Uterus (tissue), 4 donors: ENCODE data around the gene OTOP2. TPM values are rescaled to one million over a fixed set of nuclear protein-coding genes. Genes with fewer than 3 reads are reported as not detected.

ENCODE experiments used
- DNase-seq, 2 donors: peaks; one replicate each; pipeline ENCODE4 v3.0.0-alpha.2; 2019 to 2020
- H3K27ac ChIP-seq, 2 donors: fragments of 200-600 bp; sonication (generic); 1 replicate in 1 of 2; 2 replicates in 1 of 2; pipeline ENCODE4 v1.5.1; 2016 to 2018
- H3K27me3 ChIP-seq, 2 donors: fragments of 200-600 bp; sonication (generic); one replicate each; pipeline ENCODE4 v1.5.1; 2018 to 2019; ENCODE audit warnings: control low read depth in 1 of 2
- H3K36me3 ChIP-seq, 2 donors: fragments of 200-600 bp; sonication (generic); one replicate each; pipeline ENCODE4 v1.5.1; 2019; ENCODE audit warnings: control low read depth in 1 of 2
- H3K4me1 ChIP-seq, 2 donors: fragments of 200-600 bp; sonication (generic); one replicate each; pipeline ENCODE4 v1.5.1; 2018 to 2019; ENCODE audit warnings: control low read depth in 1 of 2
- H3K4me3 ChIP-seq, 2 donors: fragments of 200-600 bp; sonication (generic); 1 replicate in 1 of 2; 2 replicates in 1 of 2; pipeline ENCODE4 v1.5.1; 2018 to 2019; ENCODE audit warnings: mild to moderate bottlenecking in 1 of 2
- H3K9me3 ChIP-seq, 2 donors: fragments of 200-600 bp; sonication (generic); one replicate each; pipeline ENCODE4 v1.5.1; 2019; ENCODE audit warnings: control low read depth in 1 of 2
- POLR2A ChIP-seq, 2 donors: fragments of 450-650 bp; IDR thresholded peaks; one replicate each; pipeline ENCODE4 v1.6.1; 2016; ENCODE audit warnings: antibody characterized with exemption in 2 of 2, mild to moderate bottlenecking in 1 of 2, moderate library complexity in 1 of 2
- intact Hi-C: fragments of 100-400 bp; cut with DNase I; formaldehyde crosslinking; loops from one replicate; pipeline ENCODE4 v1.15.1; 2023; ENCODE audit warnings: low total_unique reads
- total RNA-seq, 4 donors: library from RNA; depleted of rRNA in 3 of 4; stranded (reverse); fragments of >200 nt in 3 of 4; gene quantifications; one replicate each; pipeline versions ENCODE4 v1.1.0 to v1.2.4, GENCODE V29; 2014 to 2023
- TF ChIP-seq, protein P1 (sequence below), 4 experiments: fragments of 200-600 bp in 2 of 4; fragments of 450-650 bp in 2 of 4; sonication (generic) in 2 of 4; IDR thresholded peaks; one replicate each; pipeline ENCODE4 v1.5.1; 2016 to 2019; ENCODE audit warnings: antibody characterized with exemption in 4 of 4, mild to moderate bottlenecking in 2 of 4, moderate library complexity in 1 of 4
- donor health status: DM: yes; HTN: yes; CAD: no.

The OTOP2 gene
- total RNA-seq, 4 donors from 2014 or later, result 0.46 TPM; not detected in 3

DNA sequence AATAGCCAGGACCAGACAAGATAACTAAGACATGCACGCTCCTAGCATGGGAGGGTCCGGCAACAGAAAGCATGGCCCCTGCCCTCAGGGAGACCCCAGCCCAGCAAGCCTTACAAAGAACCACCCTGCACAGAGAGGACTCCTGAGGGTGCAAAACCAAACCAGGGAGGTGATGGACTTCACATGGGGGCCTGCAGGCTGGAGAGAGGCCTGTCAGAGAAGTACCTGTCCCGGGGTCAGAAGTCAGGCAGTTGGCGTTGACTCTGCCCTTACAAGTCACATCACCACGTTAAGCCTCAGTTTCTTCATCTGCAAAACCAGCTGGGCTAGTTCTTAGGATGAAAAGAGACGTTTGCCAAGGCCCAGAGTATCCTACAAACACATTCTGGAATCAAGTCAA, 4.7 kb downstream of the OTOP2 start:
- Histone ChIP-seq H3K4me1 (peaks cover 0 to 4% of the 10 kb centered on the region in 2 donors), H3K4me3 (no peak overlapping the region), H3K9me3 (no peaks in the 10 kb centered on the region), H3K27ac (no peak overlapping the region), H3K36me3 (no peaks in the 10 kb centered on the region), H3K27me3 (peaks cover 0 to 2% of the 10 kb centered on the region in 2 donors)
- DNase-seq, result no peak
- intact Hi-C loops, result no loop called here
- no peak for TF ChIP-seq POLR2A (IDR thresholded peaks at IDR 0.05)
- TF ChIP-seq, protein P1, sequence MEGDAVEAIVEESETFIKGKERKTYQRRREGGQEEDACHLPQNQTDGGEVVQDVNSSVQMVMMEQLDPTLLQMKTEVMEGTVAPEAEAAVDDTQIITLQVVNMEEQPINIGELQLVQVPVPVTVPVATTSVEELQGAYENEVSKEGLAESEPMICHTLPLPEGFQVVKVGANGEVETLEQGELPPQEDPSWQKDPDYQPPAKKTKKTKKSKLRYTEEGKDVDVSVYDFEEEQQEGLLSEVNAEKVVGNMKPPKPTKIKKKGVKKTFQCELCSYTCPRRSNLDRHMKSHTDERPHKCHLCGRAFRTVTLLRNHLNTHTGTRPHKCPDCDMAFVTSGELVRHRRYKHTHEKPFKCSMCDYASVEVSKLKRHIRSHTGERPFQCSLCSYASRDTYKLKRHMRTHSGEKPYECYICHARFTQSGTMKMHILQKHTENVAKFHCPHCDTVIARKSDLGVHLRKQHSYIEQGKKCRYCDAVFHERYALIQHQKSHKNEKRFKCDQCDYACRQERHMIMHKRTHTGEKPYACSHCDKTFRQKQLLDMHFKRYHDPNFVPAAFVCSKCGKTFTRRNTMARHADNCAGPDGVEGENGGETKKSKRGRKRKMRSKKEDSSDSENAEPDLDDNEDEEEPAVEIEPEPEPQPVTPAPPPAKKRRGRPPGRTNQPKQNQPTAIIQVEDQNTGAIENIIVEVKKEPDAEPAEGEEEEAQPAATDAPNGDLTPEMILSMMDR (IDR thresholded peaks at IDR 0.05), result no peak

DNA sequence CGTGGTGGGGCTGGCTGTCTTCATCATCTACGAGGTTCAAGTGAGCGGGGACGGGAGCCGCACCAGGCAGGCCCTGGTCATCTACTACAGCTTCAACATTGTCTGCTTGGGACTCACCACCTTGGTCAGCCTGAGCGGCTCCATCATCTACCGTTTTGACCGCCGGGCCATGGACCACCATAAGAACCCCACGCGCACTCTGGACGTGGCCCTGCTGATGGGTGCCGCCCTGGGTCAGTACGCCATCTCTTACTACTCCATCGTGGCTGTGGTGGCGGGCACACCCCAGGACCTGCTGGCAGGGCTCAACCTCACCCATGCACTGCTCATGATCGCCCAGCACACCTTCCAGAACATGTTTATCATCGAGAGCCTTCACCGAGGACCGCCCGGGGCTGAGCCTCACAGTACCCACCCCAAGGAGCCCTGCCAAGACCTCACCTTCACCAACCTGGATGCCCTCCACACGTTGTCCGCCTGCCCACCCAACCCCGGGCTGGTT, 6.5 kb downstream of the OTOP2 start:
- H3K9me3 ChIP-seq, result no peaks in the 10 kb centered on the region
- H3K27ac ChIP-seq, result no peak overlapping the region
- no peak for DNase-seq
- intact Hi-C loops, result no loop called here
- no peak overlapping the region for H3K4me3 ChIP-seq
- no peaks in the 10 kb centered on the region for H3K36me3 ChIP-seq
- no peak for TF ChIP-seq POLR2A (IDR thresholded peaks at IDR 0.05)
- TF ChIP-seq, protein P1 (IDR thresholded peaks at IDR 0.05), result no peak
- peaks cover 0 to 13% of the 10 kb centered on the region in 2 donors for H3K27me3 ChIP-seq
- H3K4me1 ChIP-seq, result no peaks in the 10 kb centered on the region

DNA sequence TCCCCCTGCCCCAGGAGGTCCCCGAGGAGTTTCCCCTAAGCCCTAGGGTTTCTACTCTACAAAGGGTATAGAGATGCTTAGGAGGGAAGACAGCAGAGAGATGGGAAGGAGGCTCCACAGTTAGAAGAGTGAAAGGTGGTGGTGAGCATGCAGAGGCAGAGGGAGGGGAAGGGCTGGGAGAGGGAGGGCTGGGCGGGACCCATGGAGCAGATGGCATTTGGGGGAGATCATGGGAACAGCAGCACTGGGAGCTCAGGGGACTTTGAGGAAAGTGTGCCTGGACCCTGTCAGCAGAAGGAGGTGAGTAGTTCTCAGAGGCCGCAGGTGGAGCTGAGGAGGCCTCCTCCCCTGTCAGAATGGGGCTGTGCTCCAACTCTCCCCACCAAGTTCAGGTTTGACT, 11.0 kb downstream of the OTOP2 start:
- Histone ChIP-seq H3K27ac (no peak overlapping the region), H3K4me1 (no peaks in the 10 kb centered on the region), H3K4me3 (no peak overlapping the region), H3K9me3 (no peaks in the 10 kb centered on the region), H3K27me3 (peaks cover 0 to 29% of the 10 kb centered on the region in 2 donors), H3K36me3 (no peaks in the 10 kb centered on the region)
- TF ChIP-seq, protein P1 (IDR thresholded peaks at IDR 0.05), result no peak
- no peak for TF ChIP-seq POLR2A (IDR thresholded peaks at IDR 0.05)
- DNase-seq, result no peak
- intact Hi-C loops, result no loop called here

DNA sequence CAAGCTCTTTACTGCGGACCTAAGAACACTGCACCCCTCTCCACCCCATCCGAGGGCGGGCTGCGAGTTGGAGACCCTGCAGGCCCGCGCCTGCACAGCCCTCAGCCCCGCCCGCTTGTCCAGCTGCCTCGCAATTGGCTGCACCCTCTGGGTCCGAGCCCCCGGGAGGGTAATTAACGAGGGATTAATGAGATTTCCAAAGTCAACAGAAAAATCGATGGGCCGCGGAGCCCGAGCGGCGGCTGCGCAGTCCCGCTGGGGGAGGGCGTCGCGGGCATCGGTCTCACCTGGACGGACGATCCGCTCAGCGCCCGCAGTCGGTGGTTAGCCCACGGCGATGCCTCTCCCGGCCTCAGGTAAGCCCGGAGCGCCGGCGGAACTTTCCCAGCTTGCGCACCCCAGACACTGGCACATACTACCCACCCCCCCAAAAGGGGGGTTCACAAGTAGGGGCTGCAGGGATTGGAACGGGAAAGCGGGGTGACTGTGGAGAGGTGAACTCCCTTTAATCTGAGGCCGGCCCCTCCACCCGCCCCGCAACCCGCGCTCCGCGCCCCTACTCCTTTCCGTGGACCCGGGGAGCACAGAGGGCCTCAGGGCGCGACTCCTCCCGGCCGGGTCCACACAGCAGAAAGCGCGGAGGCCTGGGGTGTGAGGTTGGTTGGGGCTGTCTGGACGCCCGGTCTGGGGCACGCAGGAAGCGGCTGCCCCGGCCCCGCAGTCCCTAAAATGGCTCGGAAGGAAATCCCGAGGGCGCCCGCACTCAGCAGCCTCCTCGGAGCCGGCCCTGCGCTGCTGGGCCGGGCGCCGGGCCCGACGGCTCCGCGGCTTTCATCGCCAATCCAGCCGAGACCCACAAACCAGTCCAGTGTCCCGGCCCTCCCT, 11.8 kb downstream of the OTOP2 start, which contains the start of gene OTOP3:
TSS of gene OTOP3 (plus strand) at position 314 of the 885 bp plus-strand sequence. CDS start at position 338, 24 bp downstream.
- Histone ChIP-seq H3K27ac (no peak within 1 kb of the TSS), H3K9me3 (no peaks in the 10 kb centered on the region), H3K27me3 (peaks cover 0 to 29% of the 10 kb centered on the region in 2 donors), H3K4me1 (no peaks in the 10 kb centered on the region), H3K4me3 (no peak within 1 kb of the TSS), H3K36me3 (no peaks in the 10 kb centered on the region)
- no peak for TF ChIP-seq POLR2A (IDR thresholded peaks at IDR 0.05)
- TF ChIP-seq, protein P1 (IDR thresholded peaks at IDR 0.05), result no peak
- intact Hi-C loops, result no loop called here
- no peak for DNase-seq

DNA sequence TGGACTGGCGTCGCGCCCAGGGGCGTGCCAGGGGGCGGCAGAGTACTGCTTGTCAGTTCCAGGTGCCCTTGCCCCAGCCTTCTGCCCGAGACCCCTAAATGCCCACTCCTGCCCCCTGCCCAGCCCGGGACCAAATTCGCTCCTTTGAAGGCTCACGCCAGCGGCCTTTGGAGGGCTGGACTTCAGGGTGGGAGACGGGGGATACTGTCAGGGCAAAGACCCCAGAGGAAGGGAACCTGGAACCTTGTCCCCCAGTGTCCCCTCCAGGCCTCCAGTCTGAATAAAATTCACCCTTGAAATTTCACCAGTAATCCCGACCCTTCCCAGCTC, 12.4 kb downstream of the OTOP2 start:
- intact Hi-C loops, result no loop called here
- no peak for TF ChIP-seq POLR2A (IDR thresholded peaks at IDR 0.05)
- TF ChIP-seq, protein P1 (IDR thresholded peaks at IDR 0.05), result no peak
- no peak overlapping the region for H3K4me3 ChIP-seq
- no peaks in the 10 kb centered on the region for H3K36me3 ChIP-seq
- H3K9me3 ChIP-seq, result no peaks in the 10 kb centered on the region
- H3K27ac ChIP-seq, result no peak overlapping the region
- peaks cover 0 to 29% of the 10 kb centered on the region in 2 donors for H3K27me3 ChIP-seq
- no peak for DNase-seq
- H3K4me1 ChIP-seq, result no peaks in the 10 kb centered on the region
